Measurements from ENCODE around the gene STIM1. TPM values are rescaled to one million over a fixed set of nuclear protein-coding genes. Genes with fewer than 3 reads are reported as not detected.
"Not testable (repeated sequence)": the region's sequence is repeated elsewhere in the genome, so short reads cannot be mapped to it uniquely, and the experiment has no call there.

Gene STIM1
- total RNA-seq, 4 donors from 2014 or later = 36.3 to 158 (median 46.1) TPM

GRCh38 chr11:4008116-4008515, 152.7 kb downstream of the STIM1 start:
- Histone ChIP-seq H3K27me3 (no peaks in the 10 kb centered on the region), H3K27ac (no peak overlapping the region), H3K9me3 (no peaks in the 10 kb centered on the region), H3K4me3 (no peak overlapping the region), H3K4me1 (no peaks in the 10 kb centered on the region), H3K36me3 (no peaks in the 10 kb centered on the region)
- TF ChIP-seq CTCF (IDR thresholded peaks at IDR 0.05) (no peak), POLR2A (IDR thresholded peaks at IDR 0.05) (no peak)
- DNase-seq = no peak

- not testable (repeated sequence) for H3K9me3 ChIP-seq, DNase-seq, H3K4me3 ChIP-seq, H3K4me1 ChIP-seq, H3K27ac ChIP-seq, H3K36me3 ChIP-seq, H3K27me3 ChIP-seq
These were observed 161.1 kb downstream of the STIM1 start for GRCh38 chr11:4016602-4017001.

- Histone ChIP-seq H3K4me3 (no peak overlapping the region), H3K27ac (no peak overlapping the region), H3K36me3 (no peaks in the 10 kb centered on the region), H3K9me3 (no peaks in the 10 kb centered on the region), H3K4me1 (no peaks in the 10 kb centered on the region), H3K27me3 (no peaks in the 10 kb centered on the region)
- TF ChIP-seq POLR2A (IDR thresholded peaks at IDR 0.05) = no peak
- no peak for TF ChIP-seq CTCF (IDR thresholded peaks at IDR 0.05)
- no peak for DNase-seq
These were observed 161.7 kb downstream of the STIM1 start for GRCh38 chr11:4017129-4017528.

- no peak for DNase-seq
- no peaks in the 10 kb centered on the region for H3K4me1 ChIP-seq
- no peaks in the 10 kb centered on the region for H3K36me3 ChIP-seq
These were observed 163.2 kb downstream of the STIM1 start for GRCh38 chr11:4018641-4019040.

GRCh38 chr11:4019891-4020290, 164.4 kb downstream of the STIM1 start:
- no peak overlapping the region for H3K4me3 ChIP-seq
- no peaks in the 10 kb centered on the region for H3K27me3 ChIP-seq
- no peak for DNase-seq
- no peaks in the 10 kb centered on the region for H3K36me3 ChIP-seq
- H3K27ac ChIP-seq = no peak overlapping the region
- TF ChIP-seq CTCF (IDR thresholded peaks at IDR 0.05) (no peak), POLR2A (IDR thresholded peaks at IDR 0.05) (no peak)
- H3K4me1 ChIP-seq = no peaks in the 10 kb centered on the region
- no peaks in the 10 kb centered on the region for H3K9me3 ChIP-seq

More at GRCh38 chr11:4018641-4019040, 163.2 kb downstream of the STIM1 start:
- H3K9me3 ChIP-seq = no peaks in the 10 kb centered on the region
- no peak overlapping the region for H3K4me3 ChIP-seq
- no peak overlapping the region for H3K27ac ChIP-seq
- no peak for TF ChIP-seq CTCF (IDR thresholded peaks at IDR 0.05)
- TF ChIP-seq POLR2A (IDR thresholded peaks at IDR 0.05) = no peak
- no peaks in the 10 kb centered on the region for H3K27me3 ChIP-seq

- no peak for DNase-seq
- no peaks in the 10 kb centered on the region for H3K4me1 ChIP-seq
- no peak overlapping the region for H3K27ac ChIP-seq
These were observed 167.2 kb downstream of the STIM1 start for GRCh38 chr11:4022669-4023068.

More at GRCh38 chr11:4022669-4023068, 167.2 kb downstream of the STIM1 start:
- H3K4me3 ChIP-seq = no peak overlapping the region
- no peaks in the 10 kb centered on the region for H3K9me3 ChIP-seq
- no peak for TF ChIP-seq POLR2A (IDR thresholded peaks at IDR 0.05)
- TF ChIP-seq CTCF (IDR thresholded peaks at IDR 0.05) = no peak
- H3K36me3 ChIP-seq = peaks cover 0 to 6% (median 0%) of the 10 kb centered on the region in 3 donors
- H3K27me3 ChIP-seq = no peaks in the 10 kb centered on the region

Data from Peyer's patch (tissue), 4 donors.